Measurements from ENCODE around the gene MGAT5. TPM values are rescaled to one million over a fixed set of nuclear protein-coding genes. Genes with fewer than 3 reads are reported as not detected.

The MGAT5 gene
- total RNA-seq, 1 donor from 2014 or later, result 14.1 TPM

DNA sequence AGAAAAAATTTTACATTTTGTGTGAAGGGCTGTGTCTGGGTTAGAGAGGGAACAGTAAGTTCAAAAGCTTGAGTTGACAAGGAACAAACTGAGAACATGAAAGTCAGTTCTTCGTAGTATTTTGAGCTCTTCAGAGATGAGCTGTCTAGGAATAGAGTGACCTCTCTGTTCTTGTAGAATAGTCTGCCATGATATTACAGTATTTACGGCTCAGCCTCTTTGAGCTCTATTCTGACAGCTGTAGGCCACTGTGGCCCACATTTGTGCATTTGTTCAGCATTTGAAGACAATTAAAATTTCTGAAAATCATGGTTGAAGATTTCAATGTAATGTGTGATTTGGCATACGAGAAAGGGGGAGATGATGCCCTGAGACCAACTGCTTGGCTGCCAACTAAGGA lies 172.8 kb downstream of the MGAT5 start:
- H3K27ac Mint-ChIP-seq, result no peak overlapping the region
- H3K9me3 Mint-ChIP-seq, result no peaks in the 10 kb centered on the region
- intact Hi-C loops (cut with micrococcal nuclease), result no loop called here

DNA sequence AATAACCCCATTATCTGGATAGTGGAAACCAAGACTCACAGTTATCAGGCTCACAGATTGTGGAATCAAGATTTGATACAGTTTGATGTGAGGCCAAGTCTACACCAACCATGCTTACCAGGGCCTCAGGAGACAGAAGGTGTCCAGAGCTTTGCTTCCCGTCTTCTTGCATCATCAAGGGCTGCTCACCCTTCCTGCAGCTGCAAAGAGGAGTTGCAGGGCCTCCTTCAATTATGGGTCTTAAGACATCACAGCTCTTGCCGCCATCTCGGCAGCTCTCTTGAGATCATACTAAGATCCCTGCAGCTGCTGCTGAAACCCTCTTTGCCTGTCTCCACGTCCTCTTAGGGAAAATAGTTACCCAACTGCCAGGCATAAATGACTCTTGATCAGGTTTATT lies 176.0 kb downstream of the MGAT5 start:
- H3K27ac Mint-ChIP-seq, result no peak overlapping the region
- intact Hi-C loops (cut with micrococcal nuclease), result no loop called here

More for the DNA sequence above, 172.8 kb downstream of the MGAT5 start:
- no peaks in the 10 kb centered on the region for H3K36me3 Mint-ChIP-seq (ENCODE audit: low read depth)
- H3K4me3 Mint-ChIP-seq (ENCODE audit: low read depth), result no peak overlapping the region
- H3K27me3 Mint-ChIP-seq (ENCODE audit: low read depth), result no peaks in the 10 kb centered on the region
- no peak for DNase-seq (ENCODE audit: low spot score)
- H3K4me1 Mint-ChIP-seq (ENCODE audit: low read depth), result peaks cover 1% of the 10 kb centered on the region

DNA sequence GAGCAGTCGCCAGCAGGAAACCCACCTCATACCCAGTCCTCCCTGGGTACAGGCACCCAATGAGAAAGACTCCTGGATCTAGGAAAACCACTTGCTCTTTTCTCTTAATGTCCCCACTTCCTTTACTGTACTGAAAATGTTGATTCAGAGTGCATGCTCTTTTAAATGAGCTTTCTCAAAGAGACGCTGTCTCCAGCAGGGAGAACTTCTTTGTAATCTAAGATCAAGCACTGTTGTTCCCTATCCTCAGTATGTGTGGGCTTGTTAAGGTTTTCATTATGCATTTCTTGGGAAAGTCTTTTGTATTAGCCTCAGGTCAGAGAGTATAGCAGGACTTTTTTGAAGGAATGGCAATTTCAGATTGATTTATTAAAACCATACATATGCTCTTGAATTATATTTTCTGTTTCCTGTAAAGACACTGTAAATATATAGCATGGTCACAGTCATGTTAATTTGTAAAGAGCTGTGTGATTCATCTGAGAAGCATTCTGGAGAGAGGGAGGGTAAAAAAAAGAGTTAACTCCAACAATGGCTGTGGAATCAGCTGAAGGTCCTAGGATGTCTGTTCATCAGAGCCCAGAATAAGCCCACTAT lies 178.1 kb downstream of the MGAT5 start:
- no peaks in the 10 kb centered on the region for H3K27me3 Mint-ChIP-seq (ENCODE audit: low read depth)
- H3K4me3 Mint-ChIP-seq (ENCODE audit: low read depth), result no peak overlapping the region
- no peaks in the 10 kb centered on the region for H3K36me3 Mint-ChIP-seq (ENCODE audit: low read depth)
- intact Hi-C loops (cut with micrococcal nuclease), result no loop called here
- no peak for DNase-seq (ENCODE audit: low spot score)
- no peaks in the 10 kb centered on the region for H3K9me3 Mint-ChIP-seq
- H3K4me1 Mint-ChIP-seq (ENCODE audit: low read depth), result no peaks in the 10 kb centered on the region
- no peak overlapping the region for H3K27ac Mint-ChIP-seq

More for the DNA sequence above, 176.0 kb downstream of the MGAT5 start:
- DNase-seq (ENCODE audit: low spot score), result no peak
- Mint-ChIP-seq H3K36me3 (ENCODE audit: low read depth) (no peaks in the 10 kb centered on the region), H3K27me3 (ENCODE audit: low read depth) (no peaks in the 10 kb centered on the region), H3K4me3 (ENCODE audit: low read depth) (no peak overlapping the region), H3K9me3 (no peaks in the 10 kb centered on the region), H3K4me1 (ENCODE audit: low read depth) (peaks cover 1% of the 10 kb centered on the region)

DNA sequence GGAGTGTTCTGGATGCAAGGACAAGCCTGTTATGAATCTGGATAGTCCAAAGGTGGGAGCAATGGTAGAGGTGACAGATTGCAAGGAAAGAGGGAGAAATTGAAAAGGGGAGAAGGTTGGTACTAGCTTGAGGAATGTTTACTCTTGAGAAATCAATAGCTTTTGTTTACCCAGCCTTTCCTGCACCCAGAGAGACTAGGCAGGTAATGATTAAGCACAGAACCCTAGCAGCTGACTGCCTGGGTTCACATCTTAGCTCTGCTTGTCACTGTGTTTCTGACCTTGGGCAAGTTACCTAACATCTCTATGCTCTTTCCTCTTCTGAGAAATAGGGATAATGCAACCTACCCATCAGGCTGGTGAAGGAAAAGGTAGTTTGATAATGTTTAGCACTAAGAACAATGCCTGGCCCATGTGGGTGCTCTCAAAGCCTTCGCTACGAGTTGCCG lies 178.6 kb downstream of the MGAT5 start:
- Mint-ChIP-seq H3K36me3 (ENCODE audit: low read depth) (no peaks in the 10 kb centered on the region), H3K27ac (no peak overlapping the region), H3K4me1 (ENCODE audit: low read depth) (no peaks in the 10 kb centered on the region), H3K4me3 (ENCODE audit: low read depth) (no peak overlapping the region), H3K27me3 (ENCODE audit: low read depth) (no peaks in the 10 kb centered on the region), H3K9me3 (no peaks in the 10 kb centered on the region)
- intact Hi-C loops (cut with micrococcal nuclease), result no loop called here
- DNase-seq (ENCODE audit: low spot score), result no peak

DNA sequence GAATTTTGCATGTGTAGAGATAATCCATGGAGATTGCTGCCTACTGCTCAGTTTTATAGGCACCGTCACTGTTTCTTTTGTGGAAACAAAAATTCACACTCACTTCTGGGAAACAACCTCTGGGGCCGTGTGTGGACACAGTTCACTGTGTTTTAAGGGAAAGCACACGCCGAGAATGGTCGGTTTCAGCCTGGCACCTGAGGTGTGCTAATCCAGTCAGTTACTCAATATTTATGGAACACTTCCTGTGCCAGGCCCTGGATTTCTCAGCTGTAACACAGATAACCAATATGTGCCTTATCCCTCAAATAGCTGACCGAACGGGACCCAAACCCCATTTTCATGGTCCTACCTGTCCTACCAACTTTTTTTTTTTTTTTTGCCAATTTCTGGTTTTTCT lies 179.6 kb downstream of the MGAT5 start:
- H3K4me1 Mint-ChIP-seq (ENCODE audit: low read depth), result no peaks in the 10 kb centered on the region
- H3K36me3 Mint-ChIP-seq (ENCODE audit: low read depth), result no peaks in the 10 kb centered on the region
- intact Hi-C loops (cut with micrococcal nuclease), result no loop called here
- no peaks in the 10 kb centered on the region for H3K27me3 Mint-ChIP-seq (ENCODE audit: low read depth)
- H3K4me3 Mint-ChIP-seq (ENCODE audit: low read depth), result no peak overlapping the region
- H3K9me3 Mint-ChIP-seq, result no peaks in the 10 kb centered on the region
- no peak overlapping the region for H3K27ac Mint-ChIP-seq
- no peak for DNase-seq (ENCODE audit: low spot score)

DNA sequence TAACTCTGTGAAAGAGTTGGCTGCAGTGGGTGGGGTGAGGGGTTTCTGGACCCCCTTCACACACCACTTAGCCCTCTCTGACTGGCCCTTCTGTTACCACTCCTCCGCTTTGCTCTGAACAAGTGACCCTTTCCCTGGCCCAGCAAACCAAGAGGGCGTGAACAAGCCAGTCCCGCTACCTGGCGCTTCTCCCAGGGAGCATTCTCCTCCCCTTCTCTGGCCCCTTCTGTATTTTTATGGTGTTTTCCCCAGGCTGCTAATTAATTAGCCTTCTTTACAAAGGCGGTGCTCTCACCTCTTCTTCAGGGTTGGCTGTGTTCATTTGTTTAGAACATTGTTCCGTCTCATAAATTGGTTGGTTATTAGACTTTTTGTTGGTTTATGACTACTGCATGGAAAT lies 180.1 kb downstream of the MGAT5 start:
- DNase-seq (ENCODE audit: low spot score), result no peak
- Mint-ChIP-seq H3K27ac (no peak overlapping the region), H3K9me3 (no peaks in the 10 kb centered on the region), H3K27me3 (ENCODE audit: low read depth) (no peaks in the 10 kb centered on the region), H3K4me3 (ENCODE audit: low read depth) (no peak overlapping the region), H3K4me1 (ENCODE audit: low read depth) (no peaks in the 10 kb centered on the region), H3K36me3 (ENCODE audit: low read depth) (no peaks in the 10 kb centered on the region)
- intact Hi-C loops (cut with micrococcal nuclease), result no loop called here

DNA sequence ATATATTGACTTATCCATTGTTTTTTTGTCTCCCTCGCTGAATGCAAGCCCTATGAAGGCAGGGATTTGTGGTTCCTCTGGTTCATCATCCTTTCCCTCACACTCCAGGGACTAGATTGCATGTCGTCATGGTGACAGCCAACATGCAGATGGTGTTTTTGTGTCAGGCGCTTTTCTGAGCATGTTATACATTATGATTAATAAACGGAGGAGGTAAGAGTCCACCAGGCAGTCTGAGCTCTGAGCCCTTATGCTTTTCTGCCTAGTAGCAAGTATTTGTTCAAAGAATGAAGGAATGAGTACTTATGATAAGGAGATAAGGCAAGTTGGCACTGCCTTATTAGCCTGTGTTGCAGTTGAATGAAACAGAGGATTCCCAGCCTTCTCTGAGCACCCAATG lies 181.6 kb downstream of the MGAT5 start:
- DNase-seq (ENCODE audit: low spot score), result no peak
- Mint-ChIP-seq H3K36me3 (ENCODE audit: low read depth) (no peaks in the 10 kb centered on the region), H3K4me1 (ENCODE audit: low read depth) (no peaks in the 10 kb centered on the region), H3K27ac (no peak overlapping the region), H3K9me3 (no peaks in the 10 kb centered on the region), H3K27me3 (ENCODE audit: low read depth) (no peaks in the 10 kb centered on the region), H3K4me3 (ENCODE audit: low read depth) (no peak overlapping the region)
- intact Hi-C loops (cut with micrococcal nuclease), result no loop called here

DNA sequence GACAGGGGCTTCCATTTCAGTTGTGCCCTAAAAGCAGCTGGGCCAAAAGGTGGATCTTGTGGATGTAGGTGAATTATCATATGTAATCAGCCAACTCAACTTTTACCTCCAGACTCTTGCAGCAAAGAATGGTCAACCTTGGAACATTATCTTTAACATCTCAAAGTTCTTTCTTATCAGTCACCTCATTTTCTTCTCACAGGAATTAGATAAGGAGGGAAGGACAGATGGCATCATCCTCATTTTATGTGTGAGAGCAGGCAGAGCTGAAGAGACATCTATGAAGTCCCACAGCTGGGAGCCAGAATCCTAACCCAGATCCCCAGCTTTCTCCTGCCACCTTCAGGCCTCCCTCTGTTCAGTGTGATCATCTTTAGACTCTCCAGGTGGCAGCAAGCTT lies 182.1 kb downstream of the MGAT5 start:
- no peaks in the 10 kb centered on the region for H3K9me3 Mint-ChIP-seq
- no peaks in the 10 kb centered on the region for H3K36me3 Mint-ChIP-seq (ENCODE audit: low read depth)
- H3K4me3 Mint-ChIP-seq (ENCODE audit: low read depth), result no peak overlapping the region
- no peaks in the 10 kb centered on the region for H3K27me3 Mint-ChIP-seq (ENCODE audit: low read depth)
- intact Hi-C loops (cut with micrococcal nuclease), result no loop called here
- no peak overlapping the region for H3K27ac Mint-ChIP-seq
- DNase-seq (ENCODE audit: low spot score), result no peak
- H3K4me1 Mint-ChIP-seq (ENCODE audit: low read depth), result no peaks in the 10 kb centered on the region

DNA sequence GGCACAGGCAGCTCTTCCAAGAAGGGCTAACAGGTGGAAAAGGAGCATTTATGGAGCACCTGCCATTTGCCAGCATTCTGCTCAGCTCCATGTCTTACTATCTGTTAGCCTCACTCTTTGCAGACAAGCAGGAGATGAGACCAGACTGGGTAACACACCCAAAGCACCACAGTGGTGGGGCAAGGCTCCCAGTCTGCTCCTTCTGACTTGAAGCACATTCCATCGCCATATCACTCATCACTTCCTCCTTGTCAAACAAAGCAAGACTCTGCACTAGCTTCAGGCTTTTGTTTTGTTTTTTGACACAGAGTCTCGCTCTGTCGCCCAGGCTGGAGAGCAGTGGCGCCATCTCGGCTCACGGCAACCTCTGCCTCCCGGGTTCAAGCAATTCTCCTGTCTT lies 182.8 kb downstream of the MGAT5 start:
- H3K27ac Mint-ChIP-seq, result no peak overlapping the region
- no peaks in the 10 kb centered on the region for H3K4me1 Mint-ChIP-seq (ENCODE audit: low read depth)
- no peaks in the 10 kb centered on the region for H3K36me3 Mint-ChIP-seq (ENCODE audit: low read depth)
- no peak overlapping the region for H3K4me3 Mint-ChIP-seq (ENCODE audit: low read depth)
- H3K27me3 Mint-ChIP-seq (ENCODE audit: low read depth), result no peaks in the 10 kb centered on the region
- no peaks in the 10 kb centered on the region for H3K9me3 Mint-ChIP-seq
- intact Hi-C loops (cut with micrococcal nuclease), result no loop called here
- DNase-seq (ENCODE audit: low spot score), result no peak

DNA sequence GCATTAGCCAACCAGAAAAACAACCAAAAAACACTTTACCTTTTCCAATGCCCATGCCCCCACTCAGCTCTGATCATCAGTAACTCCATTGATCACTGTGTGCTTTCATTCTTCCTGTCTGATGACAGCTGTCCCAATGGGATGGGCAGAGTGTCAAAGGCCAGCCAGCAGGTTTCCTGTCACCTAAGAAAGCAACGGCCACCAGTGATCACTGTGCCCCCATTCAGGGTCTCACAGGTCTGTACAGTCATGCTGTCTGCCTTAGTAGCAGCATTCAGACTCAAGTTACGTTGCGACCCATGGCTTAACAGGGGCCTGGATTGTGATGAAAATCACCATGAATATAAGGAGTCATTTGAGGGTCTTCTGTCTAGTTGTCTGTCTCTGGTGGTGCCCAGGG lies 184.5 kb downstream of the MGAT5 start:
- Mint-ChIP-seq H3K9me3 (no peaks in the 10 kb centered on the region), H3K27ac (no peak overlapping the region), H3K36me3 (ENCODE audit: low read depth) (no peaks in the 10 kb centered on the region), H3K4me3 (ENCODE audit: low read depth) (no peak overlapping the region), H3K27me3 (ENCODE audit: low read depth) (no peaks in the 10 kb centered on the region), H3K4me1 (ENCODE audit: low read depth) (no peaks in the 10 kb centered on the region)
- intact Hi-C loops (cut with micrococcal nuclease), result no loop called here
- no peak for DNase-seq (ENCODE audit: low spot score)

DNA sequence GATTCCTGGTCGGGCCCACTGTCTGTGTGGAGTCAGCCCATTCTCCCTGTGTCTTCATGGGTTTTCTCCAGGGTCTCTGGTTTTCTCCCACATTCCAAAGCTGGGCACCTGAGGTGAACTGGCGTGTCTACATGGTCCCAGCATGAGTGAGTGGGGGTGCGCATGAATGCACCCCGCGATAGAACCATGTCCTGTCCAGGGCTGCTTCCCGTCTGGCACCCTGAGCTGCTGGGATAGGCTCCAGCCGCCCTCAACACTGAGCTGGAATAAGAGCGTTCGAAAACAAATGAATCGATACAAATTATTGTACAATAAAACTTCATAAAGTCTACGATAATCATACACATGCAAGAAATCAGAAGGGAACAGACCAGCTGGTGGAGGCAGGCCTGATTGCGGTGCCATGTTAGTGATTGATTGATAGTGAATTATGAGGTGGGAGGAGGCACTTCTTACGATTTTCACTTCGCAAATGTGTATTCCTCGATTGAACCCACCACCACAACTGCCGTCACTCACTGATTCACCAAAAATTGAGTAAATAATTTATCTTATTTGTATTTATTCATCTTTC lies 186.6 kb downstream of the MGAT5 start:
- intact Hi-C loops (cut with micrococcal nuclease), result no loop called here
- Mint-ChIP-seq H3K36me3 (ENCODE audit: low read depth) (no peaks in the 10 kb centered on the region), H3K4me1 (ENCODE audit: low read depth) (no peaks in the 10 kb centered on the region), H3K9me3 (no peaks in the 10 kb centered on the region), H3K27me3 (ENCODE audit: low read depth) (no peaks in the 10 kb centered on the region), H3K4me3 (ENCODE audit: low read depth) (no peak overlapping the region), H3K27ac (no peak overlapping the region)
- no peak for DNase-seq (ENCODE audit: low spot score)

DNA sequence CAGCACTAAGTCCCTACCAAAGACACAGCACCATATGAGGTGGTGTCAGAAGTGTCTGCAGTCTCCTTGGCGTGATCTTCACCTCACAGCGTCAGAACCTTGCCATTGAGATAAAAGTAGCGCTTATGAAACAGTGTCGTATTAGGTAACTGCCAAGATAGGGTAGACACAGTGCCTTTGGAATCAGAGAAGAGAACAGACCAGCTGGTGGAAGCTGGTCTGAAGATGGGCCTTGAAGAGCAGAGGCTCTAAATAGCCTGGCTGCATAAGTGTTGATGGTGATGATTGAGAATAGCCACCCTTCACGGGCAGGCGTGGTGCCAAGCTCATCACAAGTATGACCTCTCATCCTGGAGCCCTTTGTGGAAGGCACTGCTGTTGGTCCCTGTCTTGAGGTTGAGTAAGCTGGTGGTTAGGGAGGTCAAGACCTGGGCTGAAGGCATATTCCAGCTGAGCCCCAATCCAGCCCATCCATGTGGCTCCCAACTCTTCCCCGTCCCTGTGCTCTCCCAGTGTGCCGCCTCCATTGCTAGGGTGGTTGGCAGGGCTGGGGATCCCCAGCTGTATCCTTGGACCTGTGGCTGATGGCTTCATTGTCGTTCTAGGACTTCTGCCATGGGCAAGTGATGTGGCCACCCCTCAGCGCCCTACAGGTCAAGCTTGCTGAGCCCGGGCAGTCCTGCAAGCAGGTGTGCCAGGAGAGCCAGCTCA lies 187.4 kb downstream of the MGAT5 start:
- Mint-ChIP-seq H3K4me1 (ENCODE audit: low read depth) (no peaks in the 10 kb centered on the region), H3K36me3 (ENCODE audit: low read depth) (no peaks in the 10 kb centered on the region), H3K4me3 (ENCODE audit: low read depth) (no peak overlapping the region), H3K27ac (no peak overlapping the region), H3K9me3 (no peaks in the 10 kb centered on the region), H3K27me3 (ENCODE audit: low read depth) (no peaks in the 10 kb centered on the region)
- intact Hi-C loops (cut with micrococcal nuclease), result no loop called here
- DNase-seq (ENCODE audit: low spot score), result no peak

DNA sequence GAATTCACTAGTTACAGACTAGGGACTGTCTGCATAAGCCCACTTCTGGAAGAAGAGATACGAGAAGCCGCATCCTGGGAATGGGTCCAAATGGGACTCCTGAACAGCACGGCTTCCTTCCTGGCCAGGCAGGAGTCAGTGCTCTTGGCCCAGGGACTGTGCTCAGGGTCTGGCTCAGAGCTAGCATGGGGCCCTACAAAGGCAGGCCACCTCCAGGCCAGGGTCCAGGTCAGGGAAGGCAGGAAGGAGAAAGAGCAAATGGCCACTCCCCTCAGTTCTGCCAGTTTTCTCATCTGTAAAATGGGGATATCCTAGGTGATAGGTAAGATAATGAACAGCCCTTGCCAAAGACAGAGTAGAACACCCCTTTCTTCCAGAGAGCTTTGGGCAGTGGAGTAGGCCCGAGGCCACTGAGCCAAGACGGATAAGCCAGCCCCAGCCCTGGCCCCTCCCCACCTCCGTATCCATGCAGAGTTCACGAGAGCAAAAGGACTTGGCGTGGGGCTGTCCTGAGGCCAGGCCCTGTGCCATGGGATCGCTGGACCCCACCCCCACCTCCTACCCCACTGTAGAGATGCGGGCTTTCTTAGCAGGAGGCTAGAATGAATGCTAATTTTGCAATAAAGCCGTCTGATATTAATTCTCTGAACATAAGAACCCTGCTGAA lies 190.1 kb downstream of the MGAT5 start:
- no peak for DNase-seq (ENCODE audit: low spot score)
- Mint-ChIP-seq H3K27ac (no peak overlapping the region), H3K27me3 (ENCODE audit: low read depth) (no peaks in the 10 kb centered on the region), H3K4me3 (ENCODE audit: low read depth) (no peak overlapping the region), H3K36me3 (ENCODE audit: low read depth) (no peaks in the 10 kb centered on the region), H3K9me3 (no peaks in the 10 kb centered on the region), H3K4me1 (ENCODE audit: low read depth) (no peaks in the 10 kb centered on the region)
- intact Hi-C loops (cut with micrococcal nuclease), result no loop called here

Data from activated T-helper 2 cell treated with anti-CD3 and anti-CD28 coated beads, Interferon-gamma antibody, Interleukin-2, Interleukin-4, amounts not matched to agents 10 μg/mL and 5 μg/mL and 100 μg/mL, durations not matched to agents 14 hours and 24 hours and 36 hours (primary cell).